Activated T-cell treated with anti-CD3 and anti-CD28 coated beads for 48 hours (primary cell): ENCODE results near the gene ABHD3.
"Not testable (repeated sequence)": the region's sequence is repeated elsewhere in the genome, so short reads cannot be mapped to it uniquely, and the experiment has no call there.

Source experiments
- DNase-seq: peaks from one replicate; pipeline ENCODE4 v3.0.0-alpha.2; 2020; ENCODE audit warnings: low read depth

ABHD3 gene

GRCh38 chr18:21704603-21705364, at the start of gene ABHD3:
Gene ABHD3, minus strand, starts transcription at chr18:21704774. Its CDS starts 109 bp downstream, at chr18:21704665.
- peak; percentile 90 for DNase-seq

- DNase-seq, result no peak
Observed at GRCh38 chr18:21747764-21748693, 43.5 kb upstream of the ABHD3 start.

GRCh38 chr18:21747268-21747667, 42.7 kb upstream of the ABHD3 start:
- no peak for DNase-seq

GRCh38 chr18:21745231-21745630, 40.7 kb upstream of the ABHD3 start:
- DNase-seq, result no peak

- DNase-seq, result no peak
Observed at GRCh38 chr18:21743166-21743832, 38.7 kb upstream of the ABHD3 start.

GRCh38 chr18:21742315-21742687, 37.7 kb upstream of the ABHD3 start:
- DNase-seq, result no peak

GRCh38 chr18:21741562-21742314, 37.2 kb upstream of the ABHD3 start:
- no peak for DNase-seq

- peak; percentile 16 for DNase-seq
Observed at GRCh38 chr18:21741312-21741561, 36.7 kb upstream of the ABHD3 start.

GRCh38 chr18:21740538-21741311, 36.2 kb upstream of the ABHD3 start, which contains the start of gene MIB1:
Gene MIB1, plus strand, starts transcription at chr18:21740792. Its CDS starts 792 bp downstream, at chr18:21741584.
- DNase-seq, result peak; percentile 99

GRCh38 chr18:21739604-21740537, 35.3 kb upstream of the ABHD3 start:
- no peak for DNase-seq

- not testable (repeated sequence) for DNase-seq
Observed at GRCh38 chr18:21736926-21737325, 32.4 kb upstream of the ABHD3 start.

- DNase-seq, result no peak
Observed at GRCh38 chr18:21735452-21736015, 31.0 kb upstream of the ABHD3 start.

GRCh38 chr18:21733011-21733410, 28.4 kb upstream of the ABHD3 start:
- DNase-seq, result no peak

GRCh38 chr18:21727702-21728101, 23.1 kb upstream of the ABHD3 start:
- no peak for DNase-seq

GRCh38 chr18:21725201-21725600, 20.6 kb upstream of the ABHD3 start:
- no peak for DNase-seq

GRCh38 chr18:21722687-21723086, 18.1 kb upstream of the ABHD3 start:
- no peak for DNase-seq

GRCh38 chr18:21714474-21714873, 9.9 kb upstream of the ABHD3 start:
- no peak for DNase-seq

- DNase-seq, result not testable (repeated sequence)
Observed at GRCh38 chr18:21707130-21707529, 2.6 kb upstream of the ABHD3 start.

GRCh38 chr18:21706386-21706865, 1.9 kb upstream of the ABHD3 start:
- no peak for DNase-seq
